T-cell (primary cell): ENCODE measurements around the gene ITGB6. TPM values are rescaled to one million over a fixed set of nuclear protein-coding genes. Genes with fewer than 3 reads are reported as not detected.
"Not testable (repeated sequence)": the region's sequence is repeated elsewhere in the genome, so short reads cannot be mapped to it uniquely, and the experiment has no call there.

Source experiments
- ATAC-seq, 4 experiments: fragments of 200-7000 bp in 3 of 4; fragments of 150-1000 bp in 1 of 4; cut with Tn5 transposase; replicated peaks in 1 of 4; 1 replicate in 3 of 4; 2 replicates in 1 of 4; pipeline ENCODE4 v1.10.0; 2021; ENCODE audit warnings: moderate library complexity in 3 of 4, mild to moderate bottlenecking in 2 of 4, moderate number of reproducible peaks in 1 of 4
- CTCF ChIA-PET, 2 donors: fragments of 300-600 bp; sonication (Branson Sonifier 250); formaldehyde crosslinking; loops; one replicate each; lab custom pipeline; 2022; ENCODE audit warnings: antibody characterized with exemption in 2 of 2; lab: Charles Lee
- POLR2A ChIA-PET, 2 donors: fragments of 300-600 bp; sonication (Branson Sonifier 250); formaldehyde crosslinking; loops; one replicate each; lab custom pipeline; 2022; ENCODE audit warnings: antibody characterized with exemption in 2 of 2; lab: Charles Lee
- DNase-seq, 35 experiments: peaks; one replicate each; pipeline versions ENCODE4 v3.0.0 to v3.0.0-alpha.2; 2013 to 2023
- H3K27ac ChIP-seq: one replicate; pipeline ENCODE4 v1.5.1; 2013; ENCODE audit warnings: low read length
- H3K27me3 ChIP-seq, 2 experiments: replicated peaks in 1 of 2; 1 replicate in 1 of 2; 2 replicates in 1 of 2; pipeline versions ENCODE4 v1.6.1 to v1.7.0; 2013; ENCODE audit warnings: low read length in 1 of 2, mixed read lengths in 1 of 2; ENCODE audit not compliant: control insufficient read depth in 2 of 2, insufficient read depth in 2 of 2; ENCODE audit errors: extremely low read depth in 1 of 2
- H3K36me3 ChIP-seq, 2 donors: 1 replicate in 1 of 2; 2 replicates in 1 of 2; pipeline versions ENCODE4 v1.6.1 to v1.7.0; 2013; ENCODE audit warnings: low read length in 1 of 2; ENCODE audit not compliant: control insufficient read depth in 2 of 2, insufficient read depth in 1 of 2; ENCODE audit errors: extremely low read depth in 1 of 2
- H3K4me1 ChIP-seq, 2 experiments: 1 replicate in 1 of 2; 2 replicates in 1 of 2; pipeline versions ENCODE4 v1.6.1 to v1.7.0; 2013; ENCODE audit warnings: low read length in 2 of 2, mixed read lengths in 1 of 2; ENCODE audit not compliant: insufficient read depth in 2 of 2, control insufficient read depth in 1 of 2; ENCODE audit errors: extremely low read depth in 1 of 2
- H3K4me3 ChIP-seq, 2 donors: 1 replicate in 1 of 2; 2 replicates in 1 of 2; pipeline versions ENCODE4 v1.5.1 to v1.7.0; 2013; ENCODE audit warnings: mild to moderate bottlenecking in 2 of 2, low read length in 1 of 2, moderate library complexity in 1 of 2; ENCODE audit not compliant: control insufficient read depth in 1 of 2; ENCODE audit errors: extremely low read depth in 1 of 2
- H3K9me3 ChIP-seq: 2 replicates; pipeline ENCODE4 v1.7.0; 2013
- H3K27ac Mint-ChIP-seq, 2 donors: one replicate each; pipeline ENCODE4 v1.8.0; 2020 to 2021; ENCODE audit warnings: mild to moderate bottlenecking in 2 of 2, mixed read lengths in 2 of 2
- H3K27me3 Mint-ChIP-seq, 2 donors: one replicate each; pipeline ENCODE4 v1.8.0; 2021 to 2022; ENCODE audit warnings: mixed read lengths in 2 of 2
- H3K36me3 Mint-ChIP-seq: one replicate; pipeline ENCODE4 v1.8.0; 2021; ENCODE audit warnings: mixed read lengths
- H3K4me1 Mint-ChIP-seq, 3 donors: one replicate each; pipeline ENCODE4 v1.8.0; 2020 to 2022; ENCODE audit warnings: mixed read lengths in 3 of 3, mild to moderate bottlenecking in 1 of 3
- H3K4me3 Mint-ChIP-seq, 3 donors: one replicate each; pipeline ENCODE4 v1.8.0; 2020 to 2022; ENCODE audit warnings: mild to moderate bottlenecking in 3 of 3, mixed read lengths in 3 of 3, moderate library complexity in 3 of 3
- H3K9me3 Mint-ChIP-seq, 3 donors: one replicate each; pipeline ENCODE4 v1.8.0; 2020 to 2022; ENCODE audit warnings: mixed read lengths in 3 of 3
- WGBS: methylation state at CpG from one replicate; pipeline ENCODE4 v1.1.5; 2013; ENCODE audit warnings: missing lambda C conversion rate; ENCODE audit not compliant: insufficient coverage; 5-methylcytosine and 5-hydroxymethylcytosine counted together
- total RNA-seq, 35 experiments: library from RNA in 6 of 35; stranded (reverse) in 6 of 35; fragments of 120-200 nt in 1 of 35; gene quantifications; one replicate each; pipeline versions ENCODE4 v1.2.1 to v1.2.4 and lab custom pipeline; 2013 to 2026

ITGB6 gene
- total RNA-seq, 5 donors from 2014 or later (not counting 1 experiment from before 2014, with no cell fraction given) = 0.09 to 0.38 TPM; not detected in 3

- peaks cover 0 to 6% of the 10 kb centered on the region in 2 experiments for H3K27me3 ChIP-seq
- WGBS = 80% methylated on average over 1 of the region's 2 CpGs
- H3K27me3 Mint-ChIP-seq = peaks cover 15% of the 10 kb centered on the region in 2 donors
- H3K4me1 Mint-ChIP-seq = no peaks in the 10 kb centered on the region
- ChIA-PET CTCF (no interaction called here), POLR2A (no interaction called here)
- H3K36me3 Mint-ChIP-seq = no peaks in the 10 kb centered on the region
- H3K4me1 ChIP-seq = no peaks in the 10 kb centered on the region
- no peak overlapping the region for H3K27ac ChIP-seq
- no peak overlapping the region for H3K27ac Mint-ChIP-seq
- no peaks in the 10 kb centered on the region for H3K36me3 ChIP-seq
- H3K9me3 ChIP-seq = no peaks in the 10 kb centered on the region
- no peak for ATAC-seq
- no peaks in the 10 kb centered on the region for H3K9me3 Mint-ChIP-seq
- no peak for DNase-seq
- no peak overlapping the region for H3K4me3 Mint-ChIP-seq
- H3K4me3 ChIP-seq = no peak overlapping the region
Measured at GRCh38 chr2:160126756-160127155, 73.3 kb downstream of the ITGB6 start.

- Histone ChIP-seq H3K27ac (no peak overlapping the region), H3K4me1 (no peaks in the 10 kb centered on the region), H3K36me3 (no peaks in the 10 kb centered on the region), H3K27me3 (peaks cover 0 to 6% of the 10 kb centered on the region in 2 experiments), H3K4me3 (no peak overlapping the region), H3K9me3 (no peaks in the 10 kb centered on the region)
- Mint-ChIP-seq H3K36me3 (no peaks in the 10 kb centered on the region), H3K4me1 (no peaks in the 10 kb centered on the region), H3K4me3 (no peak overlapping the region), H3K27me3 (peaks cover 15% of the 10 kb centered on the region in 2 donors), H3K27ac (no peak overlapping the region), H3K9me3 (no peaks in the 10 kb centered on the region)
- 94% methylated on average over 8 of the region's 12 CpGs for WGBS
- ChIA-PET POLR2A (interaction anchor here in 1 of 2 donors (0.5 kb wide), 1 partner anchor 13 kb away, joined by 3 read pairs; no protein-coding TSS in a partner anchor), CTCF (no interaction called here)
- ATAC-seq = no peak
- DNase-seq = no peak
Measured at GRCh38 chr2:160126315-160126714, 73.8 kb downstream of the ITGB6 start.

GRCh38 chr2:160125828-160126227, 74.2 kb downstream of the ITGB6 start:
- no peak for ATAC-seq
- Mint-ChIP-seq H3K27me3 (peaks cover 11 to 15% of the 10 kb centered on the region in 2 donors), H3K27ac (no peak overlapping the region), H3K4me1 (no peaks in the 10 kb centered on the region), H3K4me3 (no peak overlapping the region), H3K36me3 (no peaks in the 10 kb centered on the region), H3K9me3 (no peaks in the 10 kb centered on the region)
- ChIA-PET POLR2A (interaction anchor here in 1 of 2 donors (0.5 kb wide), 1 partner anchor 13 kb away, joined by 3 read pairs; no protein-coding TSS in a partner anchor), CTCF (no interaction called here)
- no peak for DNase-seq
- 94% methylated on average over 3 of the region's 6 CpGs for WGBS
- no peaks in the 10 kb centered on the region for H3K9me3 ChIP-seq
- H3K27ac ChIP-seq = no peak overlapping the region
- H3K4me3 ChIP-seq = no peak overlapping the region
- H3K27me3 ChIP-seq = peaks cover 0 to 6% of the 10 kb centered on the region in 2 experiments
- no peaks in the 10 kb centered on the region for H3K36me3 ChIP-seq
- no peaks in the 10 kb centered on the region for H3K4me1 ChIP-seq

GRCh38 chr2:160125366-160125765, 74.7 kb downstream of the ITGB6 start:
- H3K4me3 Mint-ChIP-seq = no peak overlapping the region
- peaks cover 0 to 6% of the 10 kb centered on the region in 2 experiments for H3K27me3 ChIP-seq
- H3K27ac ChIP-seq = no peak overlapping the region
- no peak overlapping the region for H3K4me3 ChIP-seq
- H3K4me1 Mint-ChIP-seq = no peaks in the 10 kb centered on the region
- ATAC-seq (no peak), DNase-seq (no peak)
- ChIA-PET POLR2A (no interaction called here), CTCF (no interaction called here)
- H3K36me3 Mint-ChIP-seq = no peaks in the 10 kb centered on the region
- H3K9me3 Mint-ChIP-seq = no peaks in the 10 kb centered on the region
- WGBS = 100% methylated on average over 1 of the region's 2 CpGs
- H3K9me3 ChIP-seq = no peaks in the 10 kb centered on the region
- H3K27ac Mint-ChIP-seq = no peak overlapping the region
- H3K36me3 ChIP-seq = no peaks in the 10 kb centered on the region
- H3K4me1 ChIP-seq = no peaks in the 10 kb centered on the region
- peaks cover 10 to 15% of the 10 kb centered on the region in 2 donors for H3K27me3 Mint-ChIP-seq

- H3K9me3 ChIP-seq = no peaks in the 10 kb centered on the region
- Mint-ChIP-seq H3K27ac (no peak overlapping the region), H3K4me1 (no peaks in the 10 kb centered on the region), H3K36me3 (no peaks in the 10 kb centered on the region), H3K27me3 (peaks cover 10 to 15% of the 10 kb centered on the region in 2 donors), H3K9me3 (no peaks in the 10 kb centered on the region), H3K4me3 (no peak overlapping the region)
- ATAC-seq = no peak
- H3K4me3 ChIP-seq = no peak overlapping the region
- no CpG with 5 or more reads among the region's 1 CpG for whole genome bisulfite sequencing
- H3K4me1 ChIP-seq = no peaks in the 10 kb centered on the region
- ChIA-PET POLR2A (no interaction called here), CTCF (no interaction called here)
- no peak overlapping the region for H3K27ac ChIP-seq
- no peaks in the 10 kb centered on the region for H3K36me3 ChIP-seq
- DNase-seq = no peak
- H3K27me3 ChIP-seq = peaks cover 0 to 6% of the 10 kb centered on the region in 2 experiments
Measured at GRCh38 chr2:160124571-160124970, 75.5 kb downstream of the ITGB6 start.

GRCh38 chr2:160114721-160115120, 85.4 kb downstream of the ITGB6 start:
- H3K27ac Mint-ChIP-seq, DNase-seq, POLR2A ChIA-PET, H3K36me3 Mint-ChIP-seq, H3K4me1 Mint-ChIP-seq, H3K27ac ChIP-seq, H3K4me3 Mint-ChIP-seq, ATAC-seq, H3K9me3 Mint-ChIP-seq, H3K27me3 ChIP-seq, H3K36me3 ChIP-seq, H3K9me3 ChIP-seq, CTCF ChIA-PET, H3K4me1 ChIP-seq, H3K4me3 ChIP-seq: not testable (repeated sequence)
- peaks cover 5 to 15% of the 10 kb centered on the region in 2 donors for H3K27me3 Mint-ChIP-seq
- no CpG with 5 or more reads among the region's 8 CpGs for WGBS

GRCh38 chr2:160114020-160114419, 86.1 kb downstream of the ITGB6 start:
- Mint-ChIP-seq H3K27me3 (peaks cover 5 to 18% of the 10 kb centered on the region in 2 donors), H3K36me3 (no peaks in the 10 kb centered on the region), H3K9me3 (peaks cover 0 to 6% (median 0%) of the 10 kb centered on the region in 3 donors), H3K4me3 (no peak overlapping the region), H3K27ac (no peak overlapping the region), H3K4me1 (no peaks in the 10 kb centered on the region)
- DNase-seq = no peak
- no peaks in the 10 kb centered on the region for H3K4me1 ChIP-seq
- H3K27ac ChIP-seq = no peak overlapping the region
- CTCF ChIA-PET = no interaction called here
- H3K36me3 ChIP-seq = no peaks in the 10 kb centered on the region
- no peaks in the 10 kb centered on the region for H3K27me3 ChIP-seq
- no peak for ATAC-seq
- H3K9me3 ChIP-seq = no peaks in the 10 kb centered on the region
- POLR2A ChIA-PET = no interaction called here
- WGBS = no CpG with 5 or more reads among the region's 3 CpGs
- no peak overlapping the region for H3K4me3 ChIP-seq
